ENCODE results near the gene TMTC4. TPM values are rescaled to one million over a fixed set of nuclear protein-coding genes. Genes with fewer than 3 reads are reported as not detected.
"Not testable (repeated sequence)": the region's sequence is repeated elsewhere in the genome, so short reads cannot be mapped to it uniquely, and the experiment has no call there.

The TMTC4 gene
- polyA plus RNA-seq, 2 of the 4 experiments (the other 2 are of a cell fraction) = 15.6 to 17.5 TPM

DNA sequence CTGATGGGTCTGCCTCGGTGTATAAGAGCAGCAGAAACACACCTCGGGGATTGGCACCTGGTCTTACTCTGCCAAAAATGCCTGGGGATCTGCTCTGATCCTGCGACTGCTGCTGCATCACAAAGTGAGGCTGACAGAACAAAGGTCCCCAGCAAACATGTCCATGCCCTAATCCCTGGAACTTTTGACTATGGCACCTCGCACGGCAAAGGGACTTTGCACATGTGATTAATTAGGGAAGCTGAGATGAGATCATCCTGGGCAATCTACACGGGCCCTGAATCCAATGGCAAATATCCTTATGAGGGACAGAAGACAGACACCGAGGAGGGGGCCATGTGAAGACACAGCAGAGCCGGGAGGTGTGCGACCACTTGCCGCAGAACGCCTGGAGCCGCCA, 94.5 kb downstream of the TMTC4 start:
- ChIA-PET POLR2A (no interaction called here), CTCF (interaction anchor here (1.0 kb wide), 1 partner anchor 9 kb away, joined by 4 read pairs; the partner anchor contains the start of gene GGACT)
- Histone ChIP-seq H3K27ac (no peak overlapping the region), H3K4me3 (no peak overlapping the region), H3K4me1 (no peaks in the 10 kb centered on the region), H3K4me2 (no peak overlapping the region), H3K9me3 (peaks cover 5% of the 10 kb centered on the region; the same call in 1 of the 3 replicates)
- ATAC-seq (no peak), FAIRE-seq (no peak), DNase-seq (ENCODE audit: low read depth in 1 of 2, low spot score in 1 of 2) (no peak)
- TF ChIP-seq RAD21 (conservative IDR thresholded peaks at IDR 0.05 in 1 of 2, IDR thresholded peaks at IDR 0.05 in 1 of 2) = no peak
- no peak for TF ChIP-seq HDAC2 (IDR thresholded peaks at IDR 0.05)
- TF ChIP-seq EHF (CRISPR knock-in tag; IDR thresholded peaks at IDR 0.05) = no peak
- TF ChIP-seq, protein P1, sequence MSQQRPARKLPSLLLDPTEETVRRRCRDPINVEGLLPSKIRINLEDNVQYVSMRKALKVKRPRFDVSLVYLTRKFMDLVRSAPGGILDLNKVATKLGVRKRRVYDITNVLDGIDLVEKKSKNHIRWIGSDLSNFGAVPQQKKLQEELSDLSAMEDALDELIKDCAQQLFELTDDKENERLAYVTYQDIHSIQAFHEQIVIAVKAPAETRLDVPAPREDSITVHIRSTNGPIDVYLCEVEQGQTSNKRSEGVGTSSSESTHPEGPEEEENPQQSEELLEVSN (IDR thresholded peaks at IDR 0.05; ENCODE audit: borderline replicate concordance, low read depth) = no peak
- TF ChIP-seq SREBF2 (IDR thresholded peaks at IDR 0.05) = no peak
- TF ChIP-seq, protein P2, sequence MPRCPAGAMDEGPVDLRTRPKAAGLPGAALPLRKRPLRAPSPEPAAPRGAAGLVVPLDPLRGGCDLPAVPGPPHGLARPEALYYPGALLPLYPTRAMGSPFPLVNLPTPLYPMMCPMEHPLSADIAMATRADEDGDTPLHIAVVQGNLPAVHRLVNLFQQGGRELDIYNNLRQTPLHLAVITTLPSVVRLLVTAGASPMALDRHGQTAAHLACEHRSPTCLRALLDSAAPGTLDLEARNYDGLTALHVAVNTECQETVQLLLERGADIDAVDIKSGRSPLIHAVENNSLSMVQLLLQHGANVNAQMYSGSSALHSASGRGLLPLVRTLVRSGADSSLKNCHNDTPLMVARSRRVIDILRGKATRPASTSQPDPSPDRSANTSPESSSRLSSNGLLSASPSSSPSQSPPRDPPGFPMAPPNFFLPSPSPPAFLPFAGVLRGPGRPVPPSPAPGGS (IDR thresholded peaks at IDR 0.05) = no peak
- TF ChIP-seq, protein P3, sequence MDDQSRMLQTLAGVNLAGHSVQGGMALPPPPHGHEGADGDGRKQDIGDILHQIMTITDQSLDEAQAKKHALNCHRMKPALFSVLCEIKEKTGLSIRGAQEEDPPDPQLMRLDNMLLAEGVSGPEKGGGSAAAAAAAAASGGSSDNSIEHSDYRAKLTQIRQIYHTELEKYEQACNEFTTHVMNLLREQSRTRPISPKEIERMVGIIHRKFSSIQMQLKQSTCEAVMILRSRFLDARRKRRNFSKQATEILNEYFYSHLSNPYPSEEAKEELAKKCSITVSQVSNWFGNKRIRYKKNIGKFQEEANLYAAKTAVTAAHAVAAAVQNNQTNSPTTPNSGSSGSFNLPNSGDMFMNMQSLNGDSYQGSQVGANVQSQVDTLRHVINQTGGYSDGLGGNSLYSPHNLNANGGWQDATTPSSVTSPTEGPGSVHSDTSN (IDR thresholded peaks at IDR 0.05) = no peak
- TF ChIP-seq MAFK (IDR thresholded peaks at IDR 0.05; ENCODE audit: partially characterized antibody) = no peak
- no peak for TF ChIP-seq FOSL2 (IDR thresholded peaks at IDR 0.05)
- no peak for TF ChIP-seq FOSL2 (CRISPR knock-in tag; IDR thresholded peaks at IDR 0.05)
- no peak for TF ChIP-seq SMC3 (IDR thresholded peaks at IDR 0.05)
- TF ChIP-seq EP300 (IDR thresholded peaks at IDR 0.05) = no peak
- TF ChIP-seq BHLHE40 (IDR thresholded peaks at IDR 0.05; ENCODE audit: low read depth, low read length) = no peak
- no peak for TF ChIP-seq NR3C1 (IDR thresholded peaks at IDR 0.05)
- WGBS (ENCODE audit: missing lambda C conversion rate) = 87% methylated on average over 9 of the region's 12 CpGs

DNA sequence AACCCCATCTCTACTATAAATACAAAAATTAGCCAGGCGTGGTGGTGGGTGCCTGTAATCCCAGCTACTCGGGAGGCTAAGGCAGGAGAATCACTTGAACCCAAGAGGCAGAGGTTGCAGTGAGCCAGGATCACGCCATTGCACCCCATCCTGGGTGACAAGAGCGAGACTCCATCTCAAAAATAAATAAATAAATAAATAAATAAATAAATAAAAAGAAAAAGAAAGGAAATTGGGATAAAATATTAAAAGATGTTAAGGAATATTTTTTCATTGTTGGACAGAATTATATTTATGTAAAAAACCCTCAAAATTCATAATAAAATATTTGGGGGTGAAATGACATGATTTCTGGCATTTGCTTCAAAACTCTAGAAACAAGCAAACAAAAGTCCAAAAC, 97.4 kb downstream of the TMTC4 start:
- WGBS (ENCODE audit: missing lambda C conversion rate) = 91% methylated on average over 4 of the region's 4 CpGs
- POLR2A ChIA-PET; H3K4me3 ChIP-seq; ATAC-seq; FAIRE-seq; H3K4me1 ChIP-seq; H3K9me3 ChIP-seq; H3K27ac ChIP-seq; DNase-seq (ENCODE audit: low read depth in 1 of 2, low spot score in 1 of 2); H3K4me2 ChIP-seq: not testable (repeated sequence)
- CTCF ChIA-PET = interaction anchor here (1.1 to 1.2 kb wide), 2 partner anchors 8 to 11 kb away, joined by 3 to 4 read pairs; partner anchors contain the start of gene GGACT
- TF ChIP-seq ZC3H11A (IDR thresholded peaks at IDR 0.05) = peak; percentile 31

DNA sequence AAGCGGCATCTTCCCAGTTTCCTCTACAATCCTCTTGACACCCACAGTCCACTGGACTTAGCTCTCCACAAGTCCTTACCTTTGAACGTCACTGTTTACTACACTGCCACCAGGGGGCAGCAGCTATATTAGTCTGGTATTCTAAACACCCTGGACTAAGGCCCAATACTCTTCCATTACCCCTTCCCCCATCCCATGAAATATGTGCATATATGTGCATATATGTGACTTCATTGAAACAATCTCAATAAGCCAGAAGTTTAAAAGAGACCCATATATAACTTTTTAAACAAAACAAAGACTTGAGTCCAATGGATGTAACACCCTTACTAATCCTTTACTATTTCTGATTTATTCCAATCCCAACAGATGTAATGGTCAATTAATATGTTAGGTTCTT, 101.5 kb downstream of the TMTC4 start:
- POLR2A ChIA-PET = no interaction called here
- FAIRE-seq = no peak

More for the DNA sequence above, 101.5 kb downstream of the TMTC4 start:
- CTCF ChIA-PET = interaction anchor here (0.7 to 3.2 kb wide), 12 partner anchors 9 to 902 kb away, joined by 3 to 27 read pairs (median 4); partner anchors contain the start of gene GGACT
- 25% methylated on average over 2 of the region's 2 CpGs for WGBS (ENCODE audit: missing lambda C conversion rate)
- H3K27ac ChIP-seq = no peak overlapping the region
- DNase-seq (ENCODE audit: low read depth in 1 of 2, low spot score in 1 of 2) (peak; percentile 39 to 80), ATAC-seq (peak; percentile 82 to 95; a peak in 5 of 6 replicates)
- H3K9me3 ChIP-seq = no peaks in the 10 kb centered on the region
- no peak for TF ChIP-seq ZFP36 (IDR thresholded peaks at IDR 0.05; ENCODE audit: borderline replicate concordance, partially characterized antibody)
- 0 out of 3 replicates have a peak, but pooled peaks have one; percentile 34 for TF ChIP-seq SMC3 (IDR thresholded peaks at IDR 0.05)
- TF ChIP-seq, protein P4, sequence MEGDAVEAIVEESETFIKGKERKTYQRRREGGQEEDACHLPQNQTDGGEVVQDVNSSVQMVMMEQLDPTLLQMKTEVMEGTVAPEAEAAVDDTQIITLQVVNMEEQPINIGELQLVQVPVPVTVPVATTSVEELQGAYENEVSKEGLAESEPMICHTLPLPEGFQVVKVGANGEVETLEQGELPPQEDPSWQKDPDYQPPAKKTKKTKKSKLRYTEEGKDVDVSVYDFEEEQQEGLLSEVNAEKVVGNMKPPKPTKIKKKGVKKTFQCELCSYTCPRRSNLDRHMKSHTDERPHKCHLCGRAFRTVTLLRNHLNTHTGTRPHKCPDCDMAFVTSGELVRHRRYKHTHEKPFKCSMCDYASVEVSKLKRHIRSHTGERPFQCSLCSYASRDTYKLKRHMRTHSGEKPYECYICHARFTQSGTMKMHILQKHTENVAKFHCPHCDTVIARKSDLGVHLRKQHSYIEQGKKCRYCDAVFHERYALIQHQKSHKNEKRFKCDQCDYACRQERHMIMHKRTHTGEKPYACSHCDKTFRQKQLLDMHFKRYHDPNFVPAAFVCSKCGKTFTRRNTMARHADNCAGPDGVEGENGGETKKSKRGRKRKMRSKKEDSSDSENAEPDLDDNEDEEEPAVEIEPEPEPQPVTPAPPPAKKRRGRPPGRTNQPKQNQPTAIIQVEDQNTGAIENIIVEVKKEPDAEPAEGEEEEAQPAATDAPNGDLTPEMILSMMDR (IDR thresholded peaks at IDR 0.05) = peak; percentile 70
- TF ChIP-seq RAD21 (conservative IDR thresholded peaks at IDR 0.05 in 1 of 2, IDR thresholded peaks at IDR 0.05 in 1 of 2) = peak; percentile 40 to 46
- no peaks in the 10 kb centered on the region for H3K4me1 ChIP-seq
- H3K4me3 ChIP-seq = no peak overlapping the region
- no peak overlapping the region for H3K4me2 ChIP-seq
